NCI-H524 treated with DMSO at 0.1 percent for 48 hours (cell line): ENCODE data around the gene TOMM20.
A peak's percentile ranks its signal among the peaks of the same experiment; 100 is the strongest.
"Not testable (repeated sequence)": the region's sequence is repeated elsewhere in the genome, so short reads cannot be mapped to it uniquely, and the experiment has no call there.

ENCODE experiments used
- DNase-seq: peaks from one replicate; lab custom pipeline; 2025; lab: John Stamatoyannopoulos, UW

The TOMM20 gene

GRCh38 chr1:235128456-235129328, at the start of gene TOMM20:
Gene TOMM20 (minus strand): TSS chr1:235128837. CDS start chr1:235128715, 122 bp downstream.
- peak; percentile 91 for DNase-seq

GRCh38 chr1:235176486-235176885, 47.8 kb upstream of the TOMM20 start:
- no peak for DNase-seq

GRCh38 chr1:235169986-235170385, 41.3 kb upstream of the TOMM20 start:
- no peak for DNase-seq

GRCh38 chr1:235168375-235168774, 39.7 kb upstream of the TOMM20 start:
- DNase-seq, result no peak

GRCh38 chr1:235161685-235162327, 33.2 kb upstream of the TOMM20 start:
- DNase-seq, result no peak

- DNase-seq, result peak; percentile 35
These were observed 32.5 kb upstream of the TOMM20 start, which contains the start of gene RBM34 for GRCh38 chr1:235160957-235161684. Gene RBM34 (minus strand): TSS chr1:235161250. CDS start chr1:235161226, 24 bp downstream.

GRCh38 chr1:235160383-235160956, 31.8 kb upstream of the TOMM20 start:
- no peak for DNase-seq

GRCh38 chr1:235159930-235160329, 31.3 kb upstream of the TOMM20 start:
- not testable (repeated sequence) for DNase-seq

GRCh38 chr1:235159284-235159683, 30.6 kb upstream of the TOMM20 start:
- DNase-seq, result not testable (repeated sequence)

- no peak for DNase-seq
These were observed 30.0 kb upstream of the TOMM20 start for GRCh38 chr1:235158680-235159079.

- DNase-seq, result no peak
These were observed 28.5 kb upstream of the TOMM20 start for GRCh38 chr1:235157150-235157549.

- DNase-seq, result no peak
These were observed 28.1 kb upstream of the TOMM20 start for GRCh38 chr1:235156740-235157139.

- no peak for DNase-seq
These were observed 27.6 kb upstream of the TOMM20 start for GRCh38 chr1:235156265-235156664.

GRCh38 chr1:235152235-235152634, 23.6 kb upstream of the TOMM20 start:
- no peak for DNase-seq

- DNase-seq, result no peak
These were observed 22.4 kb upstream of the TOMM20 start for GRCh38 chr1:235151033-235151432.

GRCh38 chr1:235149824-235150223, 21.2 kb upstream of the TOMM20 start:
- DNase-seq, result no peak

GRCh38 chr1:235147269-235147668, 18.6 kb upstream of the TOMM20 start:
- no peak for DNase-seq

- no peak for DNase-seq
These were observed 17.0 kb upstream of the TOMM20 start for GRCh38 chr1:235145639-235146038.

- no peak for DNase-seq
These were observed 14.4 kb upstream of the TOMM20 start for GRCh38 chr1:235142991-235143390.

GRCh38 chr1:235139315-235139714, 10.7 kb upstream of the TOMM20 start:
- no peak for DNase-seq

- no peak for DNase-seq
These were observed 10.2 kb upstream of the TOMM20 start for GRCh38 chr1:235138821-235139220.

GRCh38 chr1:235136111-235136510, 7.5 kb upstream of the TOMM20 start:
- DNase-seq, result no peak
